GM18508 (cell line): ENCODE data around the gene SYS1.

Source experiments
- ATAC-seq: cut with Tn5 transposase; IDR thresholded peaks from one replicate; pipeline ENCODE4 v1.9.1; 2021; ENCODE audit warnings: moderate number of reproducible peaks; ENCODE audit not compliant: insufficient read depth, unreplicated experiment

Gene SYS1

GRCh38 chr20:45374966-45375365 is 12.0 kb downstream of the SYS1 start:
- no peak for ATAC-seq

GRCh38 chr20:45377269-45377668 is 14.3 kb downstream of the SYS1 start:
- ATAC-seq = no peak

DNA sequence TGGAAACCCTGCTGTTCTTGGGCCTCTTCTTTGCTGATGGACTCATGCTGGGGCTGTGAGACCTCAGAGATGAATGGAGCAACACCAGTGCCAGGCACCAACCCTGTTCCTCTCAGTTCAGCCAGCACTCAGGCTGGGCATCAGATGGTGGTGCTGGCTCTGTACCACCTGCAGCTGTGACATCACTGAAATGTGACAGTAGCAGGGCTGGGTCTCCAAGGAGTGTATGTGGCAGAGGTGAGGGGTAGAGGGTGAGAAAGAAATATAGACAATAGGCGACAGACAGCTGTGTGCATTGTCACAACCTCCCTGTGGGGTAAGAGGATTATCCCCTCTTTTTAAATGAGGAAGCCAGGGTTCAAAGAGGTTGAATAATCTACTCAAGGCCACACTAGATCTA is 15.2 kb downstream of the SYS1 start, which contains the start of gene TP53TG5:
TP53TG5 (minus strand) TSS at position 135 of the 400 bp plus-strand sequence; CDS start at position 46, 89 bp downstream.
- no peak for ATAC-seq

- no peak for ATAC-seq
These were observed 24.3 kb downstream of the SYS1 start for GRCh38 chr20:45387274-45387673.

- ATAC-seq = no peak
These were observed 28.0 kb downstream of the SYS1 start for GRCh38 chr20:45390931-45391330.

GRCh38 chr20:45391559-45391958 is 28.6 kb downstream of the SYS1 start:
- ATAC-seq = no peak

DNA sequence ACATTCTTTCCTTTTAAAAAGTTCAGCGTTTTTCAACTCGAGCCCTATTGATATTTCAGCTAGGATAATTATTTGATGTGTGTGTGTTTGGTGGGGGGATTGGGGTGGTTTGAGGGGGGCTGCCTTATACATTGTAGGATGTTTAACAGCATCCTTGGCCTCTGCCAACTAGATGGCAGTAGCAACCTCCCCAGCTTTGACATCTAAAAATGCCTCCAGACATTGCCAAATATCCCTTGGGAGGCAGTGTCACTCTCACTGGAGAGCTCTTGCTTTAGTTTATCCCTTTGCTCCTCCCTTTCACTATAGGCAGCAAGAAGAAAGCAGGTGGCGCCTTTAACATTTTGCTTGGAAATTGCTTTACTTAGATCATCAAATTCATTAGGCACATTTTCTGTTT is 29.8 kb downstream of the SYS1 start:
- no peak for ATAC-seq

DNA sequence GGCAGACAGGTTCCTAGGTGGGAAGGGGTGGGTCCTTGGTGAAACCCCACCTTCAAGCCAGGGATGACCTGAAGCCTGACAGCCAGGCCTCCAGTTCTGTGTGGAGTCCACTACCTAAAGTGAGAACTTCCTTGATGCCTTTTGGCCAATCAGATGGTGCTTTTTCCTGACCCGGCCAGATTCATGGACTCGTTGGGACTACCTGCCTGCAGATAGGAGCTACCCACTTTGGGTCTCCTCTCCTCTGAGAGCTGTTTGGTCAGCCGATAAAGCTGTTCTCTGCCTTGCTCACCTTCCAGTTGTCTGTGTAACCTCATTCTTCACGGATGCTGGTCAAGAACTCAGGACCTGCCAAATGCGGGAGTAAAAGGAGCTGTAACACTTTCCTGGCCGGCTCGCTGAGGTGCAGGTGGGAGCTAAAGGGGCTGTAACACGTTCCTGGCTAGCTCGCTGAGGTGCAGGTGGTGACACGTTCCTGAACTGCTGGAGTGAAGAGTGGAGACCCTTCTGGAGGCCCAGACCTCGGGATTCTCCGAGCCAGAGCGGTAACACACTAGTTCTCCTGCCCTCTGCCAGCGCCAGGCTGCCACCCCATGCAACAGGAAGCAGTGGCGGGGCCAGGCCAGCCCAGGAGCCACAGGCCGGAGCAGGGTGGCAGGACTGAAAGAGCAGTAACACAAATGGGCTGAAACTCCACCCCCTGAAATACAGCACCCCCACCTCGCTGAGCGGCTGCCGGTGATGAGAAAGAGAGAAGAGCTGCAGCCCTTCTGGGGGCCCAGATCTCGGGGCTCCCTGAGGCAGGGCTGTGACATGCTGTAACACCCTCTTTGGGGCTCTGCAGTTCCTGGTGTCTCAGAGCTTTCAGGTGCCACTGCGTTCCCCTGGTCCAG is 31.5 kb downstream of the SYS1 start:
- ATAC-seq = no peak

DNA sequence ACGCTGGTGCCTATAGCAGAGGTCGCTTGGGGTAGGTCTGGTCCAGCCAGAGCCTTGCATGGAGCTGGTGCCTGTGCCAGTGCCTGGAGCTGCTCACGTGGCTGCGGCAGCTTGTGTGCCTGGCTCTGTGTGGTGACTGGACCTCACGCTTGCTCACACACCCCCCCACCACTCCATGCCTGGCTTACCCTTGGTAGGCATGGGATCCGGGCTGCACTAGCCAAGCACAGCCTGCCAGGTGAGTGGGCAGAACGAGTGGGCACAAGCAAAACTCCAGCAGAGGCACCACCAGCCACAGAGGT is 32.1 kb downstream of the SYS1 start:
- ATAC-seq = no peak

- no peak for ATAC-seq
These were observed 36.1 kb downstream of the SYS1 start for GRCh38 chr20:45399018-45399417.

DNA sequence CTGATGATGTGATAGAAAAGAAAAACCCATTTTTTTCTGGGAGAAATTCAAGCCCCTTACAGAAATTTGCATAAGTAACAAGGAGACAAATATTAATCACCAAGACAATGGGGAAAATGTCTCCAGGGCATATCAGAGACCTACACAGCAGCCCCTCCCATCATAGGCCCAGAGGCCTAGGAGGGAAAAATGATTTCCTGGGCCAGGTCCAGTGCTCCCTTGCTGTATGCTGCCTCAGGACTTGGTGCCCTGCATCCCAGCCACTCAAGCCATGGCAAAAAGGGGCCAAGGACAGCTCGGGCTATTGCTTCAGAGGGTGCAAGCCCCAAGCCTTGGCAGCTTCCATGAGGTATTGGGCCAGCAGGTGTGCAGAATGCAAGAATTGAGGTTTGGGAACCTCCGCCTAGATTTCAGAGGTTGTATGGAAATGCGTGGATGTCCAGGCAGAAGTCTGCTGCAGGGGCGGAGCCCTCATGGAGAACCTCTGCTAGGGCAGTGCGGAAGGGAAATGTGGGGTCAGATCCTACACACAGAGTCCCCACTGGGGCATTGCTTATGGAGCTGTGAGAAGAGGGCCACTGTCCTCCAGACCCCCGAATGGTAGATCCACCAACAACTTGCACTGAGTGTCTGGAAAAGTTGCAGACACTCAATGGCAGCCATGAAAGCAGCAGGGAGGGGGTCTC is 37.5 kb downstream of the SYS1 start:
- ATAC-seq = no peak

DNA sequence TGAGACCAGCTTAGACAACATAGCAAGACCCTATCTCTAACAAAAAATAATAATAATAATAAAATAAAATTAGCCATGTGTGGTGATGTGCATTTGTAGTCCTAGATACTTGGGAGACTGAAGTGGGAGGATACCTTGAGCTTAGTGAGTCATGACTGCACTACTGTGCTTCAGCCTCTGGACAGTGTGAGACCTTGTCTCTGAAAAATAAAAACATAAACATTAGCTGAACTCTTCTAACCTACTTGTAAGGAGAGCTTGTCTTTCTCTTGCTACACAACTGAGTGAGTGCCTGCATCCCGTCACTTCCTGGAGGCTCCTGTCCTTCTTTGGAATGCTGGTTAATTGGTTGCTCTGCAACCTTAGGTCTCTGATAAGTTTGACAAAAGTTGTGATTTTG is 40.0 kb downstream of the SYS1 start:
- no peak for ATAC-seq

DNA sequence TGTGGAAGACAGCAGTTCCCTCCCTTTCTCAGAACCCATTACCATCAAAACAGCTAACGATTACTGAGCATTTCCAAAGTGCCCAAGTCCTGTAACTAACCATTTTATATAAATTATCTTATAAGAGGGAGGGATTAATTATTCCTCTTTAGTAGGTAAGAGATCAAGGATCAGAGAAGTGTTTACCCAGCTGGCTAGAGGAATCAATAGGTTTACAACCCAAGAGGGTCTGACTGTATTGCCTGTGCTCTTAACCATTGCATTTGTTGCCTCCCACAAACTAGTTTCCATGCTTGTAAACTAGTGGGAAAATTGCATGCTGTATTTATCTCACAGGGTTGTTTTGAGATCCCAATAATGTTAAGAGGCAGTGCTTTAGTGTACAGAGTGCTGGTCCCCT is 41.5 kb downstream of the SYS1 start:
- ATAC-seq = no peak

DNA sequence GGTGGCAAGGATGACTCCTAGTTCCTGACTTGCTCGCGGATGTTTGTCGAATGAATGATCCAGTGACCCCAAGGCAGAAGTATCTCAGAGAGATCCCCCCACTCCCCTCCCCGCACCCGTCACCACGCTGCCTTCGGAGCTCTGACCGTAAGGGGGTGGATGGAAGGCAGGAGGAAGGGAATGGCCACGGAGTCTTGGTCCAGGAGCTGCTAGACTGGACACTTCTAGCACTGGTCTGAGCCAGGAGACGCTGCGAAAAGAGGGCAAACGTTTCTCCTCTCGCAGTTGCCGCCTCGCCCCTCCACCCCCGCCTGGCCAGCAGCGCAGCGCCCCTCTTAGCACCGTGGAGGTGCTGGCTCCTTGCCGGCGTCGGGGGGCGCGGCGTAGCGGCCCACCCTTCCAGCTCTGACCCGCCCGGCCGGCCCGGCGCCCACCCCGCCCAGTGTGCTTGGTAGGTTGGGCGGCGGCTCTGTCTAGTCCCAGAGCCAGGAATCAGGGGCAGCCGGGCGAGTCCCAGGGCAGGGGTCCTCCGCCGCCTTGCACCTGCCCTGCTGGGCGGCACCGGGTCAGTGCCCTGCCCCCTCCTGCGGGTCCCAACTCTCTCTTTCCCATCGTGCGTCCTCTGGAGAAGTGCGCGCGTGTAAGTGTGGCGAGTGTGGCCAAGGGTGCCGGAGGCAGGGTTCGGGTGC is 42.8 kb downstream of the SYS1 start:
- ATAC-seq = no peak

DNA sequence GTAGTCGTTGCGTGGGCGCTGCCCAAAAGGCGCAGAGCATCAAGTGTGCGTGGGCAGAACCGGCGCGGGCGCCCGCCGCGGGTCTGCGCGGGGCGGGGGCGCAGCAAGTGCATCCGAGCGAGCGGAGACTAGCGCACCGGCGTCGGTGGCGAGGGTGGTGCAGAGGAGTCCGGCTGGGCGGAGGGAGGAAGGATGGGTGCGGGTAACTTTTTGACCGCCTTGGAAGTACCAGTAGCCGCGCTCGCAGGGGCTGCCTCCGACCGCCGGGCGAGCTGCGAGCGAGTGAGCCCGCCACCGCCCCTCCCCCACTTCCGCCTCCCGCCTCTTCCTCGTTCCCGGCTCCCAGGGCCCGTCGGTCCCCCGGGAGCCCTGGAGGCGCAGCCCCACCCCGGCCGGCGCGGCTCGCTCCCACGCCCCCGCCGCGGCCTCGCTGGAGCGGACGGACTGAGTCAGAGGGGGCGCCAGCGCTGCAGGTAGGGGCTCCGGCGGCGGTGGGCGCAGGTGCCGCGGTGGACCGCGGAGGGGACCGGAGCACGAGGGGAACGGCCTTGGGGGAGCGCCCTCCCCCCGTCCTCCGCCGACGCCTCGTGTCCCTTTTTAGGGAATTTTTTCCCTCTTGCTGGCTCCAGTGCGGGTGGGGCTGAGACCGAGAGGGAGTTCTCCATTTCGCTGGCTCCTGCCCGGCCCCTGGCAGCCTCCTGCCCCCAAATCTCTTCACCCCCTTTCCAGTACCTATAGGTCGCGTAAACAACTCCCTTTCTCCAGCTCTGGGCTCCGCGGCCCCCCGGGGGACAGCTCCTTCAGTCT is 43.5 kb downstream of the SYS1 start:
- ATAC-seq = no peak

DNA sequence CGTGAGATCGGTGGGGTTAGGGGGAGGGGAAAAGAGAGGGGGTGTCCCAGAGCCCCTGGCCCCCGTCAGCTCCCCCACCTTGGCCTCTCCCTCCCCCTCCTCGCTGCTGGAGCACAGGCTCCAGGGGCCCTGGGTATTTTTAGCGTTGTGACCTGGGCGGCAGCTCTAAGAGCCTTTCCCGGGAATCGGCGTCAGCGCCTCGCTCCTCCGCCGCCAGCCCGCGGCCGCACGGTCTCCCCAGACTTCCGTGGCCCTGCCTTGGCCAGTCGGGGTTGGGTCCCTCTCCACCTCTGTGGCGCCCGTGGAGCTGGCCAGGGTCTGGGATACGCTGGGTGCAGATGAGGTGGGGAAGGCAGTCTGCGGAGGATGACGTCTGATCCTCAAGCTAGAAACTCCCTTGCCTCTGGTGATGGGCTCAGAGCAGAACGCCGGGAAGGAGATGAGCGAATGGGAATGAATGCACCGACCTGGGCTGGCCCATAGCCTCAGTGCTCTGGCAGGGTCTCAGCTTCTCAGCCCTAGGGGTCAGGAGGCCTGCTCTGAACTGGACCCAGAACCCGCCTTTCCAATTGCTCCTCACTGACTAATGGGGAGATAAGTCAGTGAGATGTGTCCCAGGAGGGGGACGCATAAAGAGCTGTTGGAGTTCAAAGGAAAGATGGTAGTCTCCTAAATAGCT is 44.2 kb downstream of the SYS1 start:
- ATAC-seq = no peak

GRCh38 chr20:45407783-45408645 is 45.1 kb downstream of the SYS1 start, which contains the start of gene DBNDD2:
Gene DBNDD2 (plus strand): TSS chr20:45408289. CDS start chr20:45408468, 179 bp downstream.
- ATAC-seq = no peak

DNA sequence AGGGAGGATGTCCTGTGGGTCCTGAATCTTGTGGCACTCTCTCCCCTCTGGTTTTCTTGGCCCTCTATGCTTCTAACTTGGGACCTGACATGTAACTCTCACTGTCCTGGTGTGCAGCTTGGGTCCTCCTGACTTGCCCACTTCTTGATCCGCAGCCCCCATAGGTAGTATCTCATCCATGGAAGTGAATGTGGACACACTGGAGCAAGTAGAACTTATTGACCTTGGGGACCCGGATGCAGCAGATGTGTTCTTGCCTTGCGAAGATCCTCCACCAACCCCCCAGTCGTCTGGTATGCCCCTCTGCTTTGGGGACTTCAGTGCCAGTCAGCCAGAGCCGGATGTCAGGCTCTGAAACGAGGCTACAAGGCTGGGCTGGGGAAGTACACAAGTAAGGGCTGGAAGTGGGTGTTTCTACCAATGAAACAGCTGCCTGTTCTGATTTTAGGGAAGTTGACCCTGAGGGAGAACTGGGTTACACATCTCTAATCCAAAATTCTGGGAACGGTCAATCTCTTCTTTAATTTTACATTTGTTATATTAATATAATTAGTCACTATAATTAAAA is 45.8 kb downstream of the SYS1 start:
- ATAC-seq = no peak
